ENCODE data around the gene FIG4. TPM values are rescaled to one million over a fixed set of nuclear protein-coding genes. Genes with fewer than 3 reads are reported as not detected.

Gene FIG4
- total RNA-seq, 1 experiment from 2014 or later: 21.3 TPM

DNA sequence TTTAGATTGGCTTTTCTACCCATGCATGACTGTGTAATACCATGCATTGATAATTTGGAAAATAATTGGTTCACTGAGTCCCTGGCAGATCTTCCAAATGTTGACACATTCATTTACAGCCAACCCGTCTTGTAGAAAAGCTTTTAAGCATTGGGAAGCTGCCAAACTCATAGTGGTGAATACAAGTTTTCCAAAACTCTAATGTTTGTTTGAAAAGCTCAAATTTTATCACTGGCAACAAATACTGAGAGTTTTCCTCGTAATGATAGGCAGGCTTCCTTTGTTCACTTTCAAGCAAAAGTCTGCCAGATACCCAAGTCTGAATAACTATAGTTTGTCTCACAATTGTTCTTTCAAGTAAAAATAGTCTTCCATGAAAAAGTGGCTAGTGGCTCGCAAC, 143.0 kb downstream of the FIG4 start:
- DNase-seq (ENCODE audit: low spot score): no peak
- Mint-ChIP-seq H3K27me3 (ENCODE audit: low read depth) (no peaks in the 10 kb centered on the region), H3K27ac (no peak overlapping the region), H3K36me3 (peaks cover 36% of the 10 kb centered on the region), H3K9me3 (peaks cover 37% of the 10 kb centered on the region), H3K4me1 (no peaks in the 10 kb centered on the region), H3K4me3 (no peak overlapping the region)
- no peak for ATAC-seq
- ChIA-PET POLR2A (no interaction called here), CTCF (interaction anchor here (1.1 to 1.4 kb wide), 2 partner anchors 98 to 206 kb away, joined by 3 read pairs; no protein-coding TSS in a partner anchor)
- TF ChIP-seq NFYB (CRISPR knock-in tag; conservative IDR thresholded peaks at IDR 0.05; ENCODE audit: low read depth) (no peak), RELA (CRISPR knock-in tag; IDR thresholded peaks at IDR 0.05; ENCODE audit: borderline replicate concordance) (no peak), TP53 (CRISPR knock-in tag; IDR thresholded peaks at IDR 0.05) (no peak), ATF1 (CRISPR knock-in tag; IDR thresholded peaks at IDR 0.05) (no peak), ZNF138 (CRISPR knock-in tag; conservative IDR thresholded peaks at IDR 0.05) (no peak), IRF2 (CRISPR knock-in tag; IDR thresholded peaks at IDR 0.05; ENCODE audit: borderline replicate concordance, low read depth) (no peak), GABPB1 (CRISPR knock-in tag; IDR thresholded peaks at IDR 0.05) (no peak), ZNF232 (CRISPR knock-in tag; IDR thresholded peaks at IDR 0.05) (no peak), NR3C1 (CRISPR knock-in tag; conservative IDR thresholded peaks at IDR 0.05; ENCODE audit: low read depth) (no peak), RORB (CRISPR knock-in tag; IDR thresholded peaks at IDR 0.05) (no peak), ZNF671 (CRISPR knock-in tag; IDR thresholded peaks at IDR 0.05) (no peak), MAX (CRISPR knock-in tag; IDR thresholded peaks at IDR 0.05) (no peak), NFE2L1 (CRISPR knock-in tag; IDR thresholded peaks at IDR 0.05) (no peak)
- TF ChIP-seq, protein P1, sequence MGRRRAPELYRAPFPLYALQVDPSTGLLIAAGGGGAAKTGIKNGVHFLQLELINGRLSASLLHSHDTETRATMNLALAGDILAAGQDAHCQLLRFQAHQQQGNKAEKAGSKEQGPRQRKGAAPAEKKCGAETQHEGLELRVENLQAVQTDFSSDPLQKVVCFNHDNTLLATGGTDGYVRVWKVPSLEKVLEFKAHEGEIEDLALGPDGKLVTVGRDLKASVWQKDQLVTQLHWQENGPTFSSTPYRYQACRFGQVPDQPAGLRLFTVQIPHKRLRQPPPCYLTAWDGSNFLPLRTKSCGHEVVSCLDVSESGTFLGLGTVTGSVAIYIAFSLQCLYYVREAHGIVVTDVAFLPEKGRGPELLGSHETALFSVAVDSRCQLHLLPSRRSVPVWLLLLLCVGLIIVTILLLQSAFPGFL (CRISPR knock-in tag; IDR thresholded peaks at IDR 0.05; ENCODE audit: borderline replicate concordance): no peak
- TF ChIP-seq, protein P2, sequence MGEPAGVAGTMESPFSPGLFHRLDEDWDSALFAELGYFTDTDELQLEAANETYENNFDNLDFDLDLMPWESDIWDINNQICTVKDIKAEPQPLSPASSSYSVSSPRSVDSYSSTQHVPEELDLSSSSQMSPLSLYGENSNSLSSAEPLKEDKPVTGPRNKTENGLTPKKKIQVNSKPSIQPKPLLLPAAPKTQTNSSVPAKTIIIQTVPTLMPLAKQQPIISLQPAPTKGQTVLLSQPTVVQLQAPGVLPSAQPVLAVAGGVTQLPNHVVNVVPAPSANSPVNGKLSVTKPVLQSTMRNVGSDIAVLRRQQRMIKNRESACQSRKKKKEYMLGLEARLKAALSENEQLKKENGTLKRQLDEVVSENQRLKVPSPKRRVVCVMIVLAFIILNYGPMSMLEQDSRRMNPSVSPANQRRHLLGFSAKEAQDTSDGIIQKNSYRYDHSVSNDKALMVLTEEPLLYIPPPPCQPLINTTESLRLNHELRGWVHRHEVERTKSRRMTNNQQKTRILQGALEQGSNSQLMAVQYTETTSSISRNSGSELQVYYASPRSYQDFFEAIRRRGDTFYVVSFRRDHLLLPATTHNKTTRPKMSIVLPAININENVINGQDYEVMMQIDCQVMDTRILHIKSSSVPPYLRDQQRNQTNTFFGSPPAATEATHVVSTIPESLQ (CRISPR knock-in tag; IDR thresholded peaks at IDR 0.05): no peak
- TF ChIP-seq, protein P3, sequence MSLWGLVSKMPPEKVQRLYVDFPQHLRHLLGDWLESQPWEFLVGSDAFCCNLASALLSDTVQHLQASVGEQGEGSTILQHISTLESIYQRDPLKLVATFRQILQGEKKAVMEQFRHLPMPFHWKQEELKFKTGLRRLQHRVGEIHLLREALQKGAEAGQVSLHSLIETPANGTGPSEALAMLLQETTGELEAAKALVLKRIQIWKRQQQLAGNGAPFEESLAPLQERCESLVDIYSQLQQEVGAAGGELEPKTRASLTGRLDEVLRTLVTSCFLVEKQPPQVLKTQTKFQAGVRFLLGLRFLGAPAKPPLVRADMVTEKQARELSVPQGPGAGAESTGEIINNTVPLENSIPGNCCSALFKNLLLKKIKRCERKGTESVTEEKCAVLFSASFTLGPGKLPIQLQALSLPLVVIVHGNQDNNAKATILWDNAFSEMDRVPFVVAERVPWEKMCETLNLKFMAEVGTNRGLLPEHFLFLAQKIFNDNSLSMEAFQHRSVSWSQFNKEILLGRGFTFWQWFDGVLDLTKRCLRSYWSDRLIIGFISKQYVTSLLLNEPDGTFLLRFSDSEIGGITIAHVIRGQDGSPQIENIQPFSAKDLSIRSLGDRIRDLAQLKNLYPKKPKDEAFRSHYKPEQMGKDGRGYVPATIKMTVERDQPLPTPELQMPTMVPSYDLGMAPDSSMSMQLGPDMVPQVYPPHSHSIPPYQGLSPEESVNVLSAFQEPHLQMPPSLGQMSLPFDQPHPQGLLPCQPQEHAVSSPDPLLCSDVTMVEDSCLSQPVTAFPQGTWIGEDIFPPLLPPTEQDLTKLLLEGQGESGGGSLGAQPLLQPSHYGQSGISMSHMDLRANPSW (CRISPR knock-in tag; conservative IDR thresholded peaks at IDR 0.05; ENCODE audit: low read depth): no peak

GRCh38 chr6:109834595-109835437, 143.7 kb downstream of the FIG4 start:
- ChIA-PET CTCF (interaction anchor here (1.1 to 1.4 kb wide), 2 partner anchors 98 to 205 kb away, joined by 3 read pairs; no protein-coding TSS in a partner anchor), POLR2A (no interaction called here)
- no peak overlapping the region for H3K4me3 Mint-ChIP-seq
- H3K4me1 Mint-ChIP-seq: no peaks in the 10 kb centered on the region
- peaks cover 30% of the 10 kb centered on the region for H3K9me3 Mint-ChIP-seq
- ATAC-seq (no peak), DNase-seq (ENCODE audit: low spot score) (no peak)
- peak overlapping the region; percentile 10; the same call in 1 of the 2 replicates for H3K27ac Mint-ChIP-seq
- H3K36me3 Mint-ChIP-seq: peaks cover 30% of the 10 kb centered on the region
- no peaks in the 10 kb centered on the region for H3K27me3 Mint-ChIP-seq (ENCODE audit: low read depth)
- TF ChIP-seq ZNF416 (CRISPR knock-in tag; IDR thresholded peaks at IDR 0.05) (no peak), NR2C2 (CRISPR knock-in tag; IDR thresholded peaks at IDR 0.05) (no peak), FOXP1 (CRISPR knock-in tag; IDR thresholded peaks at IDR 0.05; ENCODE audit: borderline replicate concordance) (no peak), ATF2 (CRISPR knock-in tag; IDR thresholded peaks at IDR 0.05; ENCODE audit: borderline replicate concordance, low read depth) (no peak), NR1H2 (CRISPR knock-in tag; IDR thresholded peaks at IDR 0.05) (no peak), NFYB (CRISPR knock-in tag; conservative IDR thresholded peaks at IDR 0.05; ENCODE audit: low read depth) (no peak), TEAD4 (CRISPR knock-in tag; IDR thresholded peaks at IDR 0.05) (no peak)
- TF ChIP-seq, protein P3 (CRISPR knock-in tag; conservative IDR thresholded peaks at IDR 0.05; ENCODE audit: low read depth): no peak
- TF ChIP-seq, protein P4, sequence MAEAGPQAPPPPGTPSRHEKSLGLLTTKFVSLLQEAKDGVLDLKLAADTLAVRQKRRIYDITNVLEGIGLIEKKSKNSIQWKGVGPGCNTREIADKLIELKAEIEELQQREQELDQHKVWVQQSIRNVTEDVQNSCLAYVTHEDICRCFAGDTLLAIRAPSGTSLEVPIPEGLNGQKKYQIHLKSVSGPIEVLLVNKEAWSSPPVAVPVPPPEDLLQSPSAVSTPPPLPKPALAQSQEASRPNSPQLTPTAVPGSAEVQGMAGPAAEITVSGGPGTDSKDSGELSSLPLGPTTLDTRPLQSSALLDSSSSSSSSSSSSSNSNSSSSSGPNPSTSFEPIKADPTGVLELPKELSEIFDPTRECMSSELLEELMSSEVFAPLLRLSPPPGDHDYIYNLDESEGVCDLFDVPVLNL (CRISPR knock-in tag; IDR thresholded peaks at IDR 0.05; ENCODE audit: borderline replicate concordance, low read depth): no peak

All from WTC11 (cell line).